LNCaP clone FGC (cell line): ENCODE results near the gene PLA2R1.

Experiments used
- DNase-seq: peaks from one replicate; pipeline ENCODE4 v3.0.0-alpha.2; 2011; ENCODE audit warnings: low read depth
- H3K4me3 ChIP-seq: 2 replicates; pipeline ENCODE4 v1.5.1; 2011; ENCODE audit warnings: mild to moderate bottlenecking, low read depth, low read length, control low read depth
- TF ChIP-seq, protein P1 (sequence below): IDR thresholded peaks from 2 replicates; pipeline ENCODE4 v1.5.1; 2012; ENCODE audit warnings: mild to moderate bottlenecking; ENCODE audit not compliant: control insufficient read depth, insufficient read depth; ENCODE audit errors: extremely low read depth

PLA2R1 gene

GRCh38 chr2:159944874-159945273 is 117.5 kb downstream of the PLA2R1 start:
- TF ChIP-seq, protein P1, sequence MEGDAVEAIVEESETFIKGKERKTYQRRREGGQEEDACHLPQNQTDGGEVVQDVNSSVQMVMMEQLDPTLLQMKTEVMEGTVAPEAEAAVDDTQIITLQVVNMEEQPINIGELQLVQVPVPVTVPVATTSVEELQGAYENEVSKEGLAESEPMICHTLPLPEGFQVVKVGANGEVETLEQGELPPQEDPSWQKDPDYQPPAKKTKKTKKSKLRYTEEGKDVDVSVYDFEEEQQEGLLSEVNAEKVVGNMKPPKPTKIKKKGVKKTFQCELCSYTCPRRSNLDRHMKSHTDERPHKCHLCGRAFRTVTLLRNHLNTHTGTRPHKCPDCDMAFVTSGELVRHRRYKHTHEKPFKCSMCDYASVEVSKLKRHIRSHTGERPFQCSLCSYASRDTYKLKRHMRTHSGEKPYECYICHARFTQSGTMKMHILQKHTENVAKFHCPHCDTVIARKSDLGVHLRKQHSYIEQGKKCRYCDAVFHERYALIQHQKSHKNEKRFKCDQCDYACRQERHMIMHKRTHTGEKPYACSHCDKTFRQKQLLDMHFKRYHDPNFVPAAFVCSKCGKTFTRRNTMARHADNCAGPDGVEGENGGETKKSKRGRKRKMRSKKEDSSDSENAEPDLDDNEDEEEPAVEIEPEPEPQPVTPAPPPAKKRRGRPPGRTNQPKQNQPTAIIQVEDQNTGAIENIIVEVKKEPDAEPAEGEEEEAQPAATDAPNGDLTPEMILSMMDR, result no peak
- DNase-seq, result no peak
- no peak overlapping the region for H3K4me3 ChIP-seq

DNA sequence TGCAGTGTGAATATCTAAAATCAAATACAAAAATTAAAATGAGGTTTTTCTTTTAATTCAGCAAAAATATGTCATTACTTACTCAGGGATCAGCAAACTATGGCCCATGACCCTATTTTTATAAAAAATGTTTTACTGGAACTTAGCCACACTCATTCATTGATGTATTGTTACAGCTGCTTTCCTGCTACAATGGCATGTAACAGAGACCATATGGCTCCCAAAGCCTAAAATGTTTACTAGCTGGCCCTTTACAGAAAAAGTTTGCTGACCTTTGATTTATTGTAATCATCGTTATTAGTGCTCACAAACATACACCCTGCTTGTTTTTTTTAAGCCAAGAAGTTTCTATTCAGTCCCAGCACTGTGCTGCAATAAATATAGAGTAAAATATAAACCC is 120.3 kb downstream of the PLA2R1 start:
- no peak for DNase-seq
- no peak overlapping the region for H3K4me3 ChIP-seq
- TF ChIP-seq, protein P1, result no peak

GRCh38 chr2:159941729-159942128 is 120.7 kb downstream of the PLA2R1 start:
- TF ChIP-seq, protein P1, result no peak
- no peak for DNase-seq
- H3K4me3 ChIP-seq, result no peak overlapping the region

DNA sequence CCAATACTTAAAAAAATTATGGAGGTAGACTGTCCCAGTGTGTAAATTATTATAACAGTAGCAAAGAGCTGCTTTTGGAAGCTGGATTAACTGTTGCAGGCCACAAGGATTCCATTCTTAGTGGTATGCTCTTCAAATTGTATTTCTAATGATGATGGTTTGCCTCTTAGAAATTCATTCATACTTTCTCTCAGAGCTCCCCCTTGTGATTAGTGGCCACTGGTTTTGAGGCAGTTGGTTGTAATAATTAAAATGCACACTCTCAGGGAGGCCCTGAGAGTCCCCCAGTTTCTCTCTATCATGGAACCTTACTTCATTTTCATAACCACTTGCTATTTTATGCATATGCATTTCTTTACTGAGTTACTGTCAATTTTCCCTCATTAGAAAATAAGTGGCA is 122.5 kb downstream of the PLA2R1 start:
- no peak for DNase-seq
- H3K4me3 ChIP-seq, result no peak overlapping the region
- TF ChIP-seq, protein P1, result peak; percentile 64

GRCh38 chr2:159938395-159938794 is 124.0 kb downstream of the PLA2R1 start:
- no peak overlapping the region for H3K4me3 ChIP-seq
- TF ChIP-seq, protein P1, result no peak
- DNase-seq, result no peak

DNA sequence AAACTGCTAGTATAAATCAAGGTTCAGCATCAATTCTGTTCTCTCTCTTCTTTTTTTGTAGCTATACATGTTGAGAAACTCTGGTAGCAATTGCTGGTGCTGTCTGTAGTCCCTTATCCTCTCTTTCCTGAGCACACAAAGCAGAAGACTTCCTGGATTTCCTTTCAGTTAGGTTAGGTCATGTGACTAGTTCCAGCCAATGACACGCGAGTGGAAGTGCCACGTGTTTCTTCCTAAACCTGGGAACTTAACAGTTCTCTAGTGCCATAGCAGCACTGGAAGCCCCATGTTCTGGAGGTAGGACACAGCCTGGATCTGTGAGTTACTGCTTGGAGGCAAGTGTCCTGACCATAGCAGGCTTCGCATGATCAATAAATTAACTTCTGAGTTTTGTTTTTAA is 125.9 kb downstream of the PLA2R1 start:
- TF ChIP-seq, protein P1, result no peak
- DNase-seq, result no peak

GRCh38 chr2:159933727-159934049 is 128.7 kb downstream of the PLA2R1 start:
- H3K4me3 ChIP-seq, result no peak overlapping the region
- no peak for DNase-seq
- TF ChIP-seq, protein P1, result no peak

More for the DNA sequence above, 125.9 kb downstream of the PLA2R1 start:
- no peak overlapping the region for H3K4me3 ChIP-seq
